K562 (cell line): Measurements from ENCODE around the gene BCAS3.

Source experiments
- C11orf30 ChIP-seq: fragments of 450-650 bp; IDR thresholded peaks from 2 replicates; pipeline ENCODE4 v1.6.1; 2016; ENCODE audit warnings: low read depth, mild to moderate bottlenecking
- CTCF ChIP-seq, 3 experiments: IDR thresholded peaks in 2 of 3; conservative IDR thresholded peaks in 1 of 3; 2 replicates each; pipeline ENCODE4 v1.5.1; 2011 to 2012; ENCODE audit warnings: low read length in 3 of 3, mild to moderate bottlenecking in 3 of 3, control low read depth in 2 of 3, improper control_type of control experiment in 1 of 3, inconsistent platforms in 1 of 3, low read depth in 1 of 3, mixed read lengths in 1 of 3, moderate library complexity in 1 of 3; ENCODE audit not compliant: insufficient read depth in 2 of 3
- EZH2 ChIP-seq: IDR thresholded peaks from 2 replicates; pipeline ENCODE4 v1.6.1; 2012; ENCODE audit warnings: low read depth, mild to moderate bottlenecking, inconsistent platforms, low read length, borderline replicate concordance
- KLF10 ChIP-seq: fragments of 250-450 bp; sonication (Bioruptor Pico); IDR thresholded peaks from 2 replicates; pipeline ENCODE4 v1.6.1; 2021; ENCODE audit warnings: matching md5 sums
- NCOA2 ChIP-seq, 2 experiments: fragments of 450-650 bp; IDR thresholded peaks; 2 replicates each; pipeline ENCODE4 v1.6.1; 2018; ENCODE audit warnings: mild to moderate bottlenecking in 2 of 2, moderate library complexity in 1 of 2; ENCODE audit not compliant: partially characterized antibody in 2 of 2
- RBM15 ChIP-seq: fragments of 200-400 bp; formaldehyde crosslinking; IDR thresholded peaks from 2 replicates; pipeline ENCODE4 v1.6.1; 2018; ENCODE audit warnings: mild to moderate bottlenecking, low read length, moderate library complexity; ENCODE audit not compliant: insufficient read depth
- ZNF124 ChIP-seq: sonication (generic); formaldehyde crosslinking; IDR thresholded peaks from 2 replicates; pipeline ENCODE4 v1.8.1; 2022; ENCODE audit warnings: missing genetic modification reagents
- ZNF274 ChIP-seq: IDR thresholded peaks from 2 replicates; pipeline ENCODE4 v1.6.1; 2011; ENCODE audit warnings: low read depth, mild to moderate bottlenecking, low read length, moderate library complexity, borderline replicate concordance
- ZNF707 ChIP-seq: fragments of 250-450 bp; sonication (Bioruptor Pico); conservative IDR thresholded peaks from 2 replicates; pipeline ENCODE4 v1.8.0; 2022; ENCODE audit warnings: inconsistent platforms, mild to moderate bottlenecking, moderate library complexity
- TF ChIP-seq, protein P1 (sequence below): fragments of 450-650 bp; IDR thresholded peaks from 2 replicates; pipeline ENCODE4 v1.6.1; 2018; ENCODE audit warnings: mild to moderate bottlenecking, low read depth; ENCODE audit not compliant: partially characterized antibody

GRCh38 chr17:60819447-60820130, 141.9 kb downstream of the BCAS3 start:
- no peak for TF ChIP-seq ZNF707
- no peak for TF ChIP-seq KLF10 (CRISPR knock-in tag)
- TF ChIP-seq ZNF274: no peak
- TF ChIP-seq, protein P1, sequence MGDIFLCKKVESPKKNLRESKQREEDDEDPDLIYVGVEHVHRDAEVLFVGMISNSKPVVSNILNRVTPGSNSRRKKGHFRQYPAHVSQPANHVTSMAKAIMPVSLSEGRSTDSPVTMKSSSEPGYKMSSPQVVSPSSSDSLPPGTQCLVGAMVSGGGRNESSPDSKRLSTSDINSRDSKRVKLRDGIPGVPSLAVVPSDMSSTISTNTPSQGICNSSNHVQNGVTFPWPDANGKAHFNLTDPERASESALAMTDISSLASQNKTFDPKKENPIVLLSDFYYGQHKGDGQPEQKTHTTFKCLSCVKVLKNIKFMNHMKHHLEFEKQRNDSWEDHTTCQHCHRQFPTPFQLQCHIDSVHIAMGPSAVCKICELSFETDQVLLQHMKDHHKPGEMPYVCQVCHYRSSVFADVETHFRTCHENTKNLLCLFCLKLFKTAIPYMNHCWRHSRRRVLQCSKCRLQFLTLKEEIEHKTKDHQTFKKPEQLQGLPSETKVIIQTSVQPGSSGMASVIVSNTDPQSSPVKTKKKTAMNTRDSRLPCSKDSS: no peak
- TF ChIP-seq EZH2: no peak
- TF ChIP-seq RBM15: no peak
- TF ChIP-seq C11orf30: no peak
- no peak for TF ChIP-seq ZNF124 (CRISPR knock-in tag)
- no peak for TF ChIP-seq CTCF (IDR thresholded peaks at IDR 0.05 in 2 of 3, conservative IDR thresholded peaks at IDR 0.05 in 1 of 3; ENCODE audit: insufficient read depth in 2 of 3, low read depth in 1 of 3, low read length in 3 of 3)
- TF ChIP-seq NCOA2 (IDR thresholded peaks at IDR 0.05; ENCODE audit: partially characterized antibody in 2 of 2): no peak
